GM19397 (cell line): Measurements from ENCODE around the gene LRRC8A.

Experiments used
- ATAC-seq: cut with Tn5 transposase; IDR thresholded peaks from one replicate; pipeline ENCODE4 v1.9.1; 2021; ENCODE audit warnings: mild to moderate bottlenecking, moderate library complexity; ENCODE audit not compliant: unreplicated experiment

LRRC8A gene

DNA sequence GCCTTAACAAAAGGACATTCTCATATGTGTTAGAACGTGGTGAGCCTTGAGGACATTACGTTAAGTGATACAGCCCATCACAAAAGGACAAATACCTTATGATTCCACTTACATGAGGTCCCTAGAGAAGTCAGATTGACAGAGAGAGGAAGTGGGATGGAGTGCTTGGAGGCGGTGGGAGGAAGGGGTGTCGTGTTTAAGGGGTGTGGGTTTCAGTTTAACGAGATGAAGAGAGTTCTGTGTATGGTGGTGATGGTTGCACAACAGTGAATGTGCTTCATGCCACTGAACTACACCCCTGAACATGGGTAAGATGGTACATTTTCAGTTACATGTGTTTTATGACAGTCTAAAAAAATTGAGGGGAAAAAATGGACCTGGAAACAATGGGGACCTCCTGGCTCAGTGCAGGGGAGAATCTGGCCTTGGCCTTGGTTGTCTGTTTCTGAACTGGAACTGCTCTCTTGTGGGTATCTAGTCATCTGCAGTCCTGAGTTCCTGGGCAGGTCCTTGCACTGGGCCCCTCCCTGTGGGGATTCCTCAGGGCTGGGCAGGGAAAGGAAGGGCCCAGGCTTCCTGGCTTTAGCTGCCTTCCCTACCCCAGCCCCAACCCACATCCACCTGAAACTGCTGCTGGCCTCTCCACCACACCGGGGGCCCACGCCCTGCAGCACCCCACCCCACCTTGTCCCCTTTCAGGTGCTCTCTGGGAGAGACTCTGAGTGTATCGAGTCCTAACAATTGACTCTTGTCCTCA, 17.8 kb downstream of the LRRC8A start:
- ATAC-seq, result no peak

DNA sequence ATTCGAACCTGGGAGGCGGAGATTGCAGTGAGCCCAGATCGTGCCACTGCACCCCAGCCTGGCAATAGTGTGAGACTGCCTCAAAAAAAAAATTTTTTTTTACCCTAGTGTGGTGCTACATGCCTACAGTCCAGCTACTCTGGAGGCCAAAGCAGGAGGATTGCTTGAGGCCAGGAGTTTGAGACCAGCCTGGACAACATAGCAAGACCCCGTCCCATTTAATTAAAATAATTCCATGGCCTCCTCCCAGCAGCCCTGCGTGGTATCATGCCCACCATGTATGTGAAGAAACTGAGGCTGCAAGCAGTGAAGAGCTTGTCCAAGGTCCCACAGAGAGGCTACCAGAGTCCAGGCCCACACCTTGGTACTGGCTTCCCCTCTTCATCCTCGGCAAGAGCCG, 19.4 kb downstream of the LRRC8A start:
- no peak for ATAC-seq

DNA sequence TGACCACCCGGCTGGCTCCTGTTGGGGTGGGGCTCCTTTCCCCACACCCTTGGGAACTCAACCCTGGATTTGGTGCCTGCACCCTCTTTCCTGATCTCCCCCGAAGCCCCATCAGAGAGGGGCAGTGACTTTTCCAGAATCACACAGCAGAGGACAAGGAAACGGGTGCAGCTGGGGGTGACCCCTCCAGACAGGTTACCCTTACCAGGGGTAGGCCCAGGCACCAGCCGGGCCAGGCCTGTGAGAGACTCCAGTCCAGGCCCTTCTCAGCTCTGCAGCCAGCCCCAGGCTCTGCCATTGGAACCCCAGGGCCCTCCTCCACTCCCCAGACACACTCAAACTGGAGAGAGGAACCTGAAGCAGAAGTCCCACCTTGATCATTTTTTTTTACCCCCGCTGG, 19.9 kb downstream of the LRRC8A start:
- ATAC-seq, result no peak

DNA sequence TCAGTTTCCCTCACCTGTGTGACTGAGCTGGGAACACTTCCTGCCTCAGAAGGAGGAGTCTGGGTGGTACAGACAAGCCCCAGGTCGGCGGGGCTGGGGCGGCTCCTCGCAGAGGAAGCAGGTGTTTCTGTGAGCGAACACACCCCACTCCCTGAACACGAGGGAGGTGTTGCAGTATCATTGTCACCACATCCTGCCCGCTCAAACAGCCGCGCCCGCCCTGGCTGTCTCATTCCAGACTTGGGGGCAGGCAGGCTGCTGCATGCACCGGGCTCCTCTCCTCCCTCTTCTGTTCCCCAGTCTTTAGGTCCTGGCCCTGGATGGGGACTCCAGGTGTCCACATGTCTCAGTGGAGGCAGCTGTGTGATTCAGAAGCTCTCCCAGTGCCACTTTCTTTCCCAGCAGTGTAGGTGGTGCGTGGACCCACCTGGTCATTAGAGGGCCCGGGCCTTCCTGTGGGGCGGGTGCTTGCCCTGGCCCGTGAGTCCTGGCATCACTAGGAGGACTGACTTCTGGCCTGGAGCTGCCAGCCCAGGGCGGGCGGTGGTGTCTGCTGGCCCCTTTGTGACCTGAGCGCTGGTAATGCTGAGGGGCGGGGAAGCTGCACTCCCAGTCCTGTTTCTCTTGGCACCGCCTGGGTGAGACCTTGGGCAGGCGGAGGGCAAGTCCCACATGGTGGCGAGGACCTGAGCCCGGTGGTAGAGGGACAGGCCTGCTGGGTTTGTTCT, 20.6 kb downstream of the LRRC8A start:
- ATAC-seq, result no peak

DNA sequence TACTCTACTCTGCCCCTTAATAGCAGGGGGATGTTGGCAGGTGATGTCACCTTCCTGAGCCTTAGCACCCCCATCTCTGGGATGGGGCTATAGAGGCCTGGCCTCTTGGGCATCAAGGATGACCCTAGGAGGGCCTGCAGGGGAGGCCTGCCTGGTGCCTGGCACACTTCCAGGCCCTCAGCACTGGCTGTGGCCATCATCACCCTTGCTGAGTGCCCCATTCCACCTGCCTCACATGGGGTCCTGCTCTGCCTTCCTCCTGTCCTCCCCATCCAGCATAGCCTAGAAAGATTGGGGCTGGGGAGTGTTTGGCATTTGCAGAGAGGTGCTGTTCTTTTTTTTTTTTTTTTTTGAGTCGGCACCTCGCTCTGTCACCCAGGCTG, 21.1 kb downstream of the LRRC8A start:
- no peak for ATAC-seq

DNA sequence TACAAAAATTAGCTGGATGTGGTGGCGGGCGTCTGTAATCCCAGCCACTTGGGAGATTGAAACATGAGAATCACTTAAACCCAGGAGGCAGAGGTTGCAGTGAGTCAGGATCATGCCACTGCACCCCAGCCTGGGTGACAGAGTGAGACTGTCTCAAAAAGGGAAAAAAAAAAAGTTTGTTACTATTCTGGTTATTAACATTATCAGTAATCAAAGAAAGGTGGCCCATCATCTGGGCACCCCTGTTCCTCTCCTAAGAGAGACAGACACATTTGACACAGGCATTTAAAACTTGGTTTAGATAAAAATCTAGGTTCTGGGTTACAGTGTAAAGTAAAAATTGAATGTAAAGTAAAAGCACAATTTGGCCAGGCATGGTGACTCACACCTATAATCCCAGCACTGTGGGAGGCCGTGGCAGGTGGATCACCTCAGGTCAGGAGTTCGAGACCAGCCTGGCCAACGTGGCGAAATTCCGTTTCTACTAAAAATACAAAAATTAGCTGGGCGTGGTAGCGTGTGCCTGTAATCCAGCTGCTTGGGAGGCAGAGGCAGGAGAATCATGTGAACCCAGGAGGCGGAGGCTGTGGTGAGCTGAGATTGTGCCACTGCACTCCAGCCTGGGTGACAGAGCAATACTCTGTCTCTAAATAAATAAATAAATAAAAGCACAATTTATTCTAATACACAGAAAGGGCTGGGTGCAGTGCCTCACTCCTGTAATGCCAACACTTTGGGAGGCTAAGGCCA, 22.1 kb downstream of the LRRC8A start:
- no peak for ATAC-seq

DNA sequence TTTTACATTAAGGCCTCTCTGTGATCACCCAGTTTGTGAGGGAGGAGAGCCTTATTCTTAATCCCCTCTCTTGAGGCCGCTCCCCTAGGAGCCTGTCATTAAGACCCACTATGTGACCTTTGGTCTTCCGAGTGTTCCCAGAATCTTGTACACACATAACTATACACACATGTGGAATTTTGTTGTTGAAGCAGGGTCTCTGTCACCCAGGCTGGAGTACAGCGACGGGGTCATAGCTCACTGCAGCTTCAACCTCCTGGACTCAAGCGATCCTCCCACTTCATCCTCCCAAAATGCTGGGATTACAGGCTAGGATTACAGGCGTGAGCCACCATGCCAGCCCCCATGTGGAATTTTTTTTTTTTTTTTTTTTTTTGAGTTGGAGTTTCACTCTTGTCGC, 24.0 kb downstream of the LRRC8A start:
- ATAC-seq, result no peak

DNA sequence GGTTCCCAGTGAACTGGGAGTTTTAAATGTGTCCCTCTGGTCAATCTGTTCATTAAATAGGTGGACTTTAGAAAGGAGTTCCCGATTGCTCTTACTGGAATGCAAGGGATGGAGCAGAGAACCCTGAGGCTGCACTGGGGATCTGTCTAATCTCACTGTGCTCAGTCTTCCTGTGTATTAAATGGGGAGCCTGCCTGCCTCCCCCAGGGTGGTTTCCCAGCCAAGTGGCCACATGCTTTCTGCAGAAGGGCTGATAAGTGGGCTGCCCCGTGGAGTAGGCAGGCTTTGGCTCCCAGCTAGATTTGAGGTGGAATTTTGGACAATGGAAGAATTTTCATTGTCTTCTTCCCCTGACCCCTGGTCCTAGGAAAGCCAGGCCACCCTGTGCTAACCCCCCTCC, 24.8 kb downstream of the LRRC8A start:
- ATAC-seq, result no peak

DNA sequence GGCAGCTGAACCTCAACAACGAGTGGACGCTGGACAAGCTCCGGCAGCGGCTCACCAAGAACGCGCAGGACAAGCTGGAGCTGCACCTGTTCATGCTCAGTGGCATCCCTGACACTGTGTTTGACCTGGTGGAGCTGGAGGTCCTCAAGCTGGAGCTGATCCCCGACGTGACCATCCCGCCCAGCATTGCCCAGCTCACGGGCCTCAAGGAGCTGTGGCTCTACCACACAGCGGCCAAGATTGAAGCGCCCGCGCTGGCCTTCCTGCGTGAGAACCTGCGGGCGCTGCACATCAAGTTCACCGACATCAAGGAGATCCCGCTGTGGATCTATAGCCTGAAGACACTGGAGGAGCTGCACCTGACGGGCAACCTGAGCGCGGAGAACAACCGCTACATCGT, 26.4 kb downstream of the LRRC8A start:
- ATAC-seq, result no peak

DNA sequence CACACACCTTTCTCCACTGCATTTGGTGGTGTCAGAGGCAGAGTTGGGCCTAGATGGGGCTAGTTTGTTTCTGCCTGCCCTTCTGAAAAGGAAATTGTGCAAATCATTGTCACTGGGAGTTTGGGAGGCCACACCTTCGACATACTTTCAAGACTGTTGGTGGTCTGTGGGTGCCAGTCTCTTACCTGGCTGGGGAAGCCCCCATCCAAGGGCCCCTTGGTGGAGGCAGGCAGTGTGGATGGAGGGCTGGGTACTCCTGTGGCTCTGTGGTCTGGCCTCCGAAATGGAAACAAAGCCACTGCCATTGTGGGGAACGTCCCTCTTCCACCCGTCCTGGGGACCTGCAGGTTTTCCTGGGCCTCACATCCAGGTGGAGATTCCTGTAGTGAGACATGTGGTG, 27.9 kb downstream of the LRRC8A start:
- ATAC-seq, result no peak

DNA sequence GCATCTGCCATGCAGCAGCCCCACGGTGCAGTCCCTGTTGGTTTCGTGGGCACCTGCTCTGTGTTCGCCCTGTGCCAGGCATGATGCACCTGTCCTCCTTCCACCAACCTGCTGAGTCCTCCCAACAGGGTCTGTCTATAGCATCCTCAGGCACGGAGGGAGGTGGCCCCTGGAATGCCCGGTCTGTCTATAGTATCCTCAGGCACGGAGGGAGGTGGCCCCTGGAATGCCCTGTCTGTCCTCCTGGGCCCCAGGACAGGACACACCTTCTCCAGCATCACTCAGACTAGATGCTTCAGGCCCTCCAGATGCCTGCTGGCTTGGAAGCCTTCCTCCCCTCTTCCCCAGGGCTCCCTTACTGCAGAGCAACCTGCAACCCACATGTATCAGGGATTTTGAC, 29.0 kb downstream of the LRRC8A start:
- no peak for ATAC-seq

DNA sequence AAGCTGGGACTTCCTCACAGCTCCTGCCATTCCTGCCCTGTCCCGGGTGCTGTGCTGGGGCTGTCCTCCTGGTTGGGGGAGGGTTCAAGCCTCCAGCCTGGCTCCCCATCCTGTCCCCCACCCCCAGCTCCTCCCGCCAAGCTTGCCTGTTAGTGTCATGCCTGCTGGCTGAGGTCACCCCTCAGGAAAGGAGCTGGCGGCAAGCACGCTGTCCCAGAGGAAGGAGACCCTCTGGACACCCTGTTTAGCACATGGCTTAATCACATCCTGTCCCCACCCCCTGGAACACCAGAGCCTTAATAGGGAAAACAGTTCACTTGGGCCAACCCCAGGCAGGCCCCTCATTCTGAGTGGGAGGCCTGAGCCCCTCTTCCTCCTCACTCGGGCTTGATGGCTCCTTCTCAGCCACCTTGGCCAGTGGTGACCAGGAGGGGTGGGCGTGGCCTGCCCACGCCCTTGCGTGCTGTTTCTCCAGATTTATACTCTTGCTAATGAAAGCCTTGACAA, 29.6 kb downstream of the LRRC8A start:
- no peak for ATAC-seq

DNA sequence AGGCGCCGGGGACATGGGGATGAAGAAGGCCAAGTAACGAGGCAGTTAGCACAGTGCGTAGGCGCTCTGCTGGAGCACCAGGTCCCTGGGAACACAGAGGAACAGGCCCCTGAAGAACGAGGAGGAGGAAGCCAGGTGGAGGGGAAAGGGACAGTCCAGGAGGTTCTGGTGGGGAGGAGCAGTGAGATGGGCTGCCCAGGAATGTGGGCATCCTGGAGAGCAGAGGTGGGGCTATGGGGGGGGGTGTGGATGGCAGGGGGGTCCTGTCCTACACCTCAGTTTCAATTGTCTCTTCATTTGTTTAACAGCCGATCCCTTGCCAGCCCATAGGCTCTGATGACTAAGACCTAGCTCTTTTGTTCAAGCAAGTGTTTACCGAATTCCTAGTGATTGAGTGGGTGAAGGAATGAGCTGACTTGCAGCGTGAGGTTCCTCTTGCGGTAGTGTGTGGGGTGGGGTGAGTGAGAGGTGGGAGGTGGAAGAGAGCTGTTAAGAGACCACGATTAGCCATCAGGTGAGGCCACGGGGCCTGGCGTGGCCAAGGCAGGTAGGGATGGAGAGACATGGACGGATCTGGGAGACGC, 30.4 kb downstream of the LRRC8A start:
- ATAC-seq, result no peak

DNA sequence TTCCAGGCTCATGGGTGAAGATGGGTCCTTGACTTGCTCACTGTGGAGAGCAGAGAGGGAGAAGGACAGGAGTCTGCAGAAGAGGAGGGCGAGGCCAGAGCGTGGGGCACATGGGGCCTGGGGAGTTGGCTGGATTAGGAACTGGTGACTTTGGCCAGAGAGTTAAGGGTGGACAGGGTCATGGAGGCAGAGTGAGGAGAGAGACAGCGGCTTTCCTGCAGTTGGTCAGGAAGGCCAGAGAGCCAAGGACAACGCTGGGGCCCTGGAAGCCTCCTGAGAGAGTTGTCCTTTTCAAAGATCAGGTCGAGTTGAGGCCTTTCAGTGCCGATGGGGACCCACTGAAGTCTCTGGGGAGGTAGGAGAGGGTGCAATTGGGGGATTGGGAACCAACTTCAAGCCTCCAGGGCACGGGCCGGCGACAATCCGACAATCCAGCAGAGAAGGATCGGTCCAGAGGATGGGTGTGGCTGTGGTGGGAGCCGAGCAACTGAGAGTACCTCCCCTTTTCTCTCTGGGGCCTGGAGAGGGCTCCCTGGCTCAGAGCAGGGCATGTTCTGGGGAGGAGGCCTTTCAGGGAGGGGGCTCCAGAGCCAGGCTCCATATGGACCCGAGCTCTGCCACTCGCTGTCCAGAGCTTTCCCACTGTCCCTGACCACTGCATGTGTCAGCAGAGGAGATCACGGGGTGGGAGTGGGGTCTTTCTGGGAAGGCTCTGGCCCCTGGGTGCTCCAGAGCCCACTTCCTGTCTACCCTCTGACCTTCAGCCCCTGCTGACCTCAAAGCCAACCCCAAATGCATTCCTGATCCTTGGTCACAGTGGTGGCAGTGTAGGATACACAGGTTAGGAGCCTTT, 31.3 kb downstream of the LRRC8A start:
- ATAC-seq, result no peak

DNA sequence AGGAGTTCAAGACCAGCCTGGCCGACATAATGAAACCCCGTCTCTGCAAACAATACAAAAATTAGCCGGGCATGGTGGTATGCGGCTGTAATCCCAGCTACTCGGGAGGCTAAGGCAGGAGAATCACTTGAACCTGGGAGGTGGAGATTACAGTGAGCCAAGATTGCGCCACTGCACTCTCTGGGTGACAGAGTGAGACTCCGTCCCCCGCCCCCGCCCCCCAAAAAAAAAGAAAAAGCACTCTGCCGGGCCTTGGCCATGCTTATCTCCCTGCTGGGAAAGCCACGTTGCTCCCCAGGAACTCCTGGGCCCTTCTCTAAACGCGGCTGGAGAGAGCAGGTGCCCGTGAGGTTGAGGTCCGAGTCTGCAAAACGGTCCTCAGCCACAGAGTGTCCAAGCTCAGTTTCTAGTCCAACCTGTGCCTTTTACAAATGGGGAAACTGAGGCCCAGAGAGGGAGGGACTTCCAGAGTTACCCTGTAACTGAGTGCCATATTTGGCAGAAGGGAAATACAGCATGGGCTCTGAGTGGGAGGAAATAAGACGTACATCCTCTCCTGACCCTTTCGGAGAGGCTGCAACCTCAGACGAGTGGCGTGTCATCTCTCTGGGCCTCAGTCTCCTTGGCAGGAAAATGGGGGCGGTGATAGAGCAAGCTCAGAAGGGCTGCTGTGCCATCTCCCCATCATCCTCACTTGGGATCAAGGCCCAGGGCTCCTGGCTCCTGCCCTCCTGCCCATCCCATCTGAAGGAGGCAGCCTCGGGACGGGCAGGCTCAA, 32.3 kb downstream of the LRRC8A start:
- ATAC-seq, result no peak

DNA sequence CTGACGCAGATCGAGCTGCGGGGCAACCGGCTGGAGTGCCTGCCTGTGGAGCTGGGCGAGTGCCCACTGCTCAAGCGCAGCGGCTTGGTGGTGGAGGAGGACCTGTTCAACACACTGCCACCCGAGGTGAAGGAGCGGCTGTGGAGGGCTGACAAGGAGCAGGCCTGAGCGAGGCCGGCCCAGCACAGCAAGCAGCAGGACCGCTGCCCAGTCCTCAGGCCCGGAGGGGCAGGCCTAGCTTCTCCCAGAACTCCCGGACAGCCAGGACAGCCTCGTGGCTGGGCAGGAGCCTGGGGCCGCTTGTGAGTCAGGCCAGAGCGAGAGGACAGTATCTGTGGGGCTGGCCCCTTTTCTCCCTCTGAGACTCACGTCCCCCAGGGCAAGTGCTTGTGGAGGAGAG, 34.3 kb downstream of the LRRC8A start:
- no peak for ATAC-seq

DNA sequence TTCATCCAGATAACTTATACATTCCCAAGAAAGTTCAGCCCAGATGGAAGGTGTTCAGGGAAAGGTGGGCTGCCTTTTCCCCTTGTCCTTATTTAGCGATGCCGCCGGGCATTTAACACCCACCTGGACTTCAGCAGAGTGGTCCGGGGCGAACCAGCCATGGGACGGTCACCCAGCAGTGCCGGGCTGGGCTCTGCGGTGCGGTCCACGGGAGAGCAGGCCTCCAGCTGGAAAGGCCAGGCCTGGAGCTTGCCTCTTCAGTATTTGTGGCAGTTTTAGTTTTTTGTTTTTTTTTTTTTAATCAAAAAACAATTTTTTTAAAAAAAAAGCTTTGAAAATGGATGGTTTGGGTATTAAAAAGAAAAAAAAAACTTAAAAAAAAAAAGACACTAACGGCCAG, 34.8 kb downstream of the LRRC8A start:
- no peak for ATAC-seq

DNA sequence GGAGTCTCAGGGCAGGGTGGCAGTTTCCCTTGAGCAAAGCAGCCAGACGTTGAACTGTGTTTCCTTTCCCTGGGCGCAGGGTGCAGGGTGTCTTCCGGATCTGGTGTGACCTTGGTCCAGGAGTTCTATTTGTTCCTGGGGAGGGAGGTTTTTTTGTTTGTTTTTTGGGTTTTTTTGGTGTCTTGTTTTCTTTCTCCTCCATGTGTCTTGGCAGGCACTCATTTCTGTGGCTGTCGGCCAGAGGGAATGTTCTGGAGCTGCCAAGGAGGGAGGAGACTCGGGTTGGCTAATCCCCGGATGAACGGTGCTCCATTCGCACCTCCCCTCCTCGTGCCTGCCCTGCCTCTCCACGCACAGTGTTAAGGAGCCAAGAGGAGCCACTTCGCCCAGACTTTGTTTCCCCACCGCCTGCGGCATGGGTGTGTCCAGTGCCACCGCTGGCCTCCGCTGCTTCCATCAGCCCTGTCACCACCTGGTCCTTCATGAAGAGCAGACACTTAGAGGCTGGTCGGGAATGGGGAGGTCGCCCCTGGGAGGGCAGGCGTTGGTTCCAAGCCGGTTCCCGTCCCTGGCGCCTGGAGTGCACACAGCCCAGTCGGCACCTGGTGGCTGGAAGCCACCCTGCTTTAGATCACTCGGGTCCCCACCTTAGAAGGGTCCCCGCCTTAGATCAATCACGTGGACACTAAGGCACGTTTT, 35.4 kb downstream of the LRRC8A start:
- ATAC-seq, result no peak

DNA sequence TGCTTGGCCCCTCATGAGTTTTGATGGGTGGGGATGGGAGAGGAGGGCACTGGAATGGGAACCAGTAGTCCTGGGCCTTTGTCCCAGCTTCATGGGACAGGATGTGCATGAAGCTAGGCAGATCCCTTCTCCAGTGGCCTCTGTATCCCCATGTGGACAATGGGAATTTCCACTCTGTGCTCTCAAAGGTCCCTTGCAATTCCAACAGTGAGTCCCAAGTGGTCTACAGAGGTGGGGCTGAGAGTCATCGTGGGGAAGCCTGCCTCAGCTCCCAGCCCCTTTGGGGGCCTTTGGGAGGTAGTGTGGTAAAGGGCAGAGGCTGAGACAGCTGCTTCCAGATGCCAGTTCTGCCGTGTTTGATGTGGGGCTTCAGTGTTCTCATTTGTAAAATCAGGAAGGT, 37.0 kb downstream of the LRRC8A start:
- no peak for ATAC-seq
